Neural cell (in vitro differentiated cells): ENCODE data around the gene PNMA8C.
"Not testable (repeated sequence)": the region's sequence is repeated elsewhere in the genome, so short reads cannot be mapped to it uniquely, and the experiment has no call there.

ENCODE experiments used
- EP300 ChIP-seq: fragments of 450-650 bp; conservative IDR thresholded peaks from 2 replicates; pipeline ENCODE4 v1.6.1; 2014; ENCODE audit warnings: antibody characterized with exemption, mild to moderate bottlenecking, moderate library complexity; ENCODE audit not compliant: poor library complexity, severe bottlenecking
- EZH2 ChIP-seq: fragments of 200-600, 300-800 bp; shearing (Covaris generic), sonication (generic); IDR thresholded peaks from 2 replicates; pipeline ENCODE4 v1.6.1; 2014; ENCODE audit warnings: antibody characterized with exemption, low read length, borderline replicate concordance, mild to moderate bottlenecking; ENCODE audit not compliant: insufficient read depth, poor library complexity, severe bottlenecking
- POLR2AphosphoS5 ChIP-seq: IDR thresholded peaks from 2 replicates; pipeline ENCODE4 v1.6.1; 2012
- TAF1 ChIP-seq: IDR thresholded peaks from 2 replicates; pipeline ENCODE4 v1.6.1; 2012; ENCODE audit warnings: low read depth
- TF ChIP-seq, protein P1 (sequence below): IDR thresholded peaks from 2 replicates; pipeline ENCODE4 v1.6.1; 2012; ENCODE audit warnings: borderline replicate concordance
- TF ChIP-seq, protein P2 (sequence below): fragments of 450-650 bp; IDR thresholded peaks from 2 replicates; pipeline ENCODE4 v1.5.1; 2014; ENCODE audit warnings: antibody characterized with exemption, mild to moderate bottlenecking, moderate library complexity; ENCODE audit not compliant: poor library complexity, severe bottlenecking

DNA sequence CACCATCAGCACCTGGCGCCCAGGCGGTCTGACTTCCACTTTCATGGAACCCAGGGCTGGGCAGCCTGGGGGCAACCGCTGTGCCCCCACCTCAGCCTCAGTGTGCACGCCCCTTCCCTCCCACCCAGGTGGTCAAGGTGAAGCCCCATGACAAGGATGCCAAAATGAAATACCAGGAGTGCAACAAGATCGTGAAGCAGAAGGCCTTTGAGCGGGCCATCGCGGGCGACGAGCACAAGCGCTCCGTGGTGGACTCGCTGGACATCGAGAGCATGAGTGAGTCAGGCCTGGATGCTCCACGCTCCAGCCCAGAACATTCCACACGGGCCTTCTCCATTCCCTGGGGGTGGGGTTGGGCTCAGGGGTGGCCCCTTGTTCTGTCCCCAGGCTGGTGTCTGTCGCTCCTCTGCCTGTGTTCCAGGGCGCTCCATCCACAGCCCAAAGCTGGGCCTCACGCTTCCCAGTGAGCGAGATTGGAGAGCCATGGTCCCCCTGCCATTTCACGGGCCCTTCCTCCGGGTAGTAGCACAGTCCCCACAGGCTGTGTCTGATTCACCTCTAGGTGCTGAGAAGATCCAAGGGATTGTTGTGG, 53.2 kb downstream of the PNMA8C start:
- TF ChIP-seq, protein P1, sequence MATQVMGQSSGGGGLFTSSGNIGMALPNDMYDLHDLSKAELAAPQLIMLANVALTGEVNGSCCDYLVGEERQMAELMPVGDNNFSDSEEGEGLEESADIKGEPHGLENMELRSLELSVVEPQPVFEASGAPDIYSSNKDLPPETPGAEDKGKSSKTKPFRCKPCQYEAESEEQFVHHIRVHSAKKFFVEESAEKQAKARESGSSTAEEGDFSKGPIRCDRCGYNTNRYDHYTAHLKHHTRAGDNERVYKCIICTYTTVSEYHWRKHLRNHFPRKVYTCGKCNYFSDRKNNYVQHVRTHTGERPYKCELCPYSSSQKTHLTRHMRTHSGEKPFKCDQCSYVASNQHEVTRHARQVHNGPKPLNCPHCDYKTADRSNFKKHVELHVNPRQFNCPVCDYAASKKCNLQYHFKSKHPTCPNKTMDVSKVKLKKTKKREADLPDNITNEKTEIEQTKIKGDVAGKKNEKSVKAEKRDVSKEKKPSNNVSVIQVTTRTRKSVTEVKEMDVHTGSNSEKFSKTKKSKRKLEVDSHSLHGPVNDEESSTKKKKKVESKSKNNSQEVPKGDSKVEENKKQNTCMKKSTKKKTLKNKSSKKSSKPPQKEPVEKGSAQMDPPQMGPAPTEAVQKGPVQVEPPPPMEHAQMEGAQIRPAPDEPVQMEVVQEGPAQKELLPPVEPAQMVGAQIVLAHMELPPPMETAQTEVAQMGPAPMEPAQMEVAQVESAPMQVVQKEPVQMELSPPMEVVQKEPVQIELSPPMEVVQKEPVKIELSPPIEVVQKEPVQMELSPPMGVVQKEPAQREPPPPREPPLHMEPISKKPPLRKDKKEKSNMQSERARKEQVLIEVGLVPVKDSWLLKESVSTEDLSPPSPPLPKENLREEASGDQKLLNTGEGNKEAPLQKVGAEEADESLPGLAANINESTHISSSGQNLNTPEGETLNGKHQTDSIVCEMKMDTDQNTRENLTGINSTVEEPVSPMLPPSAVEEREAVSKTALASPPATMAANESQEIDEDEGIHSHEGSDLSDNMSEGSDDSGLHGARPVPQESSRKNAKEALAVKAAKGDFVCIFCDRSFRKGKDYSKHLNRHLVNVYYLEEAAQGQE: not testable (repeated sequence)
- not testable (repeated sequence) for TF ChIP-seq EP300, POLR2AphosphoS5, EZH2, TAF1
- TF ChIP-seq, protein P2, sequence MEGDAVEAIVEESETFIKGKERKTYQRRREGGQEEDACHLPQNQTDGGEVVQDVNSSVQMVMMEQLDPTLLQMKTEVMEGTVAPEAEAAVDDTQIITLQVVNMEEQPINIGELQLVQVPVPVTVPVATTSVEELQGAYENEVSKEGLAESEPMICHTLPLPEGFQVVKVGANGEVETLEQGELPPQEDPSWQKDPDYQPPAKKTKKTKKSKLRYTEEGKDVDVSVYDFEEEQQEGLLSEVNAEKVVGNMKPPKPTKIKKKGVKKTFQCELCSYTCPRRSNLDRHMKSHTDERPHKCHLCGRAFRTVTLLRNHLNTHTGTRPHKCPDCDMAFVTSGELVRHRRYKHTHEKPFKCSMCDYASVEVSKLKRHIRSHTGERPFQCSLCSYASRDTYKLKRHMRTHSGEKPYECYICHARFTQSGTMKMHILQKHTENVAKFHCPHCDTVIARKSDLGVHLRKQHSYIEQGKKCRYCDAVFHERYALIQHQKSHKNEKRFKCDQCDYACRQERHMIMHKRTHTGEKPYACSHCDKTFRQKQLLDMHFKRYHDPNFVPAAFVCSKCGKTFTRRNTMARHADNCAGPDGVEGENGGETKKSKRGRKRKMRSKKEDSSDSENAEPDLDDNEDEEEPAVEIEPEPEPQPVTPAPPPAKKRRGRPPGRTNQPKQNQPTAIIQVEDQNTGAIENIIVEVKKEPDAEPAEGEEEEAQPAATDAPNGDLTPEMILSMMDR: not testable (repeated sequence)
